Pancreas (tissue), 10 donors: ENCODE data around the gene MACROD2. TPM values are rescaled to one million over a fixed set of nuclear protein-coding genes. Genes with fewer than 3 reads are reported as not detected.

Experiments
- ATAC-seq, 4 donors: fragments of 200-7000 bp; cut with Tn5 transposase; one replicate each; pipeline versions ENCODE4 v1.8.0 to v1.9.1; 2020; ENCODE audit warnings: mild to moderate bottlenecking in 4 of 4, moderate library complexity in 4 of 4
- DNase-seq, 6 donors: peaks; one replicate each; pipeline ENCODE4 v3.0.0-alpha.2; 2020
- FAIRE-seq: peaks from 2 replicates; lab custom pipeline; 2012; peaks lifted over from hg19 to GRCh38; lab: Jason Lieb, UNC
- H3K27ac ChIP-seq, 4 donors: fragments of 200-600 bp; sonication (generic); 1 replicate in 3 of 4; 2 replicates in 1 of 4; pipeline versions ENCODE4 v1.5.0 to v1.8.0; 2020
- H3K27me3 ChIP-seq, 4 donors: fragments of 200-600 bp; one replicate each; pipeline ENCODE4 v1.8.0; 2021
- H3K36me3 ChIP-seq, 3 donors: fragments of 200-600 bp; sonication (generic) in 1 of 3; one replicate each; pipeline versions ENCODE4 v1.5.0 to v1.8.0; 2020 to 2021
- H3K4me1 ChIP-seq, 3 donors: fragments of 200-600 bp; one replicate each; pipeline ENCODE4 v1.8.0; 2021
- H3K4me3 ChIP-seq, 4 donors: fragments of 200-600 bp; sonication (generic) in 2 of 4; one replicate each; pipeline versions ENCODE4 v1.5.0 to v1.8.0; 2020 to 2021
- H3K9me3 ChIP-seq, 4 donors: fragments of 200-600 bp; one replicate each; pipeline ENCODE4 v1.8.0; 2021
- WGBS, 2 donors: extraction: QIAGEN DNeasy Blood & Tissue Kit; methylation state at CpG; one replicate each; pipeline ENCODE4 v1.1.7; 2013; 5-methylcytosine and 5-hydroxymethylcytosine counted together
- intact Hi-C, 3 donors: fragments of 100-400 bp; cut with DNase I; formaldehyde crosslinking; loops; one replicate each; pipeline versions ENCODE4 v1.11.1 to v1.14.2; 2022
- polyA plus RNA-seq, 2 donors: library from polyadenylated mRNA; stranded (reverse); fragments of 200-250 nt; gene quantifications; one replicate each; pipeline ENCODE4 v1.2.3, GENCODE V29; 2013
- total RNA-seq, 6 donors: library from RNA; stranded (reverse); fragmentation: NEBNext Ultra II Directional in 4 of 6; extraction: Animal tissue kit (Norgen Biotek cat#: 25700) in 4 of 6; gene quantifications; one replicate each; pipeline versions ENCODE4 v1.2.1 to v1.2.4, GENCODE V29; 2021 to 2023
- TF ChIP-seq, protein P1 (sequence below), 4 donors: fragments of 200-600 bp; sonication (generic) in 3 of 4; IDR thresholded peaks; one replicate each; pipeline versions ENCODE4 v1.5.0 to v1.8.0; 2021; ENCODE audit warnings: antibody characterized with exemption in 4 of 4
- donor health status: healthy with polysubstance abuse.
- donor health status: DM: no; HTN: no; CAD: no; lungs with moderate emphysema.
- donor health status: DM: no; HTN: no; CAD: no.
- donor health status: control.
- donor health status: control.
- donor health status: Bipolar disorder and iron deficiency.
- donor health status: DM: yes; HTN: yes; CAD: no.
- donor health status: DM: no; HTN: no; CAD: no.
- donor health status: DM: no; HTN: no; CAD: no.
- donor health status: DM: yes; HTN: yes; CAD: no.

Gene MACROD2
- total and polyA plus RNA-seq, 8 donors, result 1.7 to 4.9 (median 2.7) TPM

DNA sequence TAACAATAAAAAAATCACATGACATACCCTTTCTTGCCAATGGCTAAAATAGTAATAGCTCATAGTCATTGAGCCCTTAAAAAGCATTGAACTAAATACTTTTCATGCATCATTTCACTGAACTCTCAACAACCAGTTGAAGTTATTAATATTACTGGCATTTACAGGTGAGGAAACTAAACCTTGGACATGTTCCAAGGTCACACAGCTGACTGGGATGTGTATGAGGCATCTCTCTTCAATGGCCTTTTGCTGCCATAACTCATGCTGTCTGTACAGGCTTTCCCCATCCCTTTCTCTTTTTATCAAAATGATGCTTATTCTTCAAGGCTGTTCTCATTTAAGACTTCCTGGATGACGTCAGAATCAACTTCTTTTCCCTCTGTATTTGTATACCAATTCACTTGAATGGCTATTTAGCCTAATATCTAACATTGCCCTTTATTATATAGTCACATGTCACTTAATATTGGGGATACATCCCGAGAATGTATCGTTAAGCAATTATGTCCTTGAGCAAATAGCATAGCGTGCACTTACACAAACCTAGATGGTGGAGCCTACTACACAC is 2101.5 kb downstream of the MACROD2 start:
- intact Hi-C loops, result no loop called here
- ATAC-seq (no peak), DNase-seq (no peak), FAIRE-seq (no peak)
- no peaks in the 10 kb centered on the region for H3K4me1 ChIP-seq
- no peaks in the 10 kb centered on the region for H3K9me3 ChIP-seq
- no peaks in the 10 kb centered on the region for H3K36me3 ChIP-seq
- no peak overlapping the region for H3K4me3 ChIP-seq
- WGBS, 2 donors, result 76 to 81% methylated on average over 4 of the region's 4 CpGs
- no peak overlapping the region for H3K27ac ChIP-seq
- no peaks in the 10 kb centered on the region for H3K27me3 ChIP-seq
- TF ChIP-seq, protein P1, sequence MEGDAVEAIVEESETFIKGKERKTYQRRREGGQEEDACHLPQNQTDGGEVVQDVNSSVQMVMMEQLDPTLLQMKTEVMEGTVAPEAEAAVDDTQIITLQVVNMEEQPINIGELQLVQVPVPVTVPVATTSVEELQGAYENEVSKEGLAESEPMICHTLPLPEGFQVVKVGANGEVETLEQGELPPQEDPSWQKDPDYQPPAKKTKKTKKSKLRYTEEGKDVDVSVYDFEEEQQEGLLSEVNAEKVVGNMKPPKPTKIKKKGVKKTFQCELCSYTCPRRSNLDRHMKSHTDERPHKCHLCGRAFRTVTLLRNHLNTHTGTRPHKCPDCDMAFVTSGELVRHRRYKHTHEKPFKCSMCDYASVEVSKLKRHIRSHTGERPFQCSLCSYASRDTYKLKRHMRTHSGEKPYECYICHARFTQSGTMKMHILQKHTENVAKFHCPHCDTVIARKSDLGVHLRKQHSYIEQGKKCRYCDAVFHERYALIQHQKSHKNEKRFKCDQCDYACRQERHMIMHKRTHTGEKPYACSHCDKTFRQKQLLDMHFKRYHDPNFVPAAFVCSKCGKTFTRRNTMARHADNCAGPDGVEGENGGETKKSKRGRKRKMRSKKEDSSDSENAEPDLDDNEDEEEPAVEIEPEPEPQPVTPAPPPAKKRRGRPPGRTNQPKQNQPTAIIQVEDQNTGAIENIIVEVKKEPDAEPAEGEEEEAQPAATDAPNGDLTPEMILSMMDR (IDR thresholded peaks at IDR 0.05), result no peak

DNA sequence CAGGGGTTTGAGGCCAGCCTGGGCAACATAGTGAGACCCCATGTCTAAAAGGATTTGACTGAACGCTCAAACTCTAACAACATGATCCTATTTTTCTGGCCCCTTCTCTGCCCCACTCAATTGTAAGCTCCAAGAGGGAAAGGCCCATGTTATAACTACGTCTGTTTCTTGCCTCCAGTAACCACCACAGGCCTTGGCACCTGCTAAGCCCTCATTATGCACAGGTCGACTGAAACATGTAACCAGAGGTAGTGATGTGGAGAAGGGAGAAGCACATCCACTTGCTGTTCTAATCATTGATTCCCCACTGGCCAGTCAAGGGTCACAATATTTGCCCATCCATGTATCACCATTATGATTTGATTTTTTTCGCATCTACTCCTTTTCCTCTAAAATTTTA is 2102.5 kb downstream of the MACROD2 start:
- DNase-seq (no peak), FAIRE-seq (no peak), ATAC-seq (no peak)
- TF ChIP-seq, protein P1 (IDR thresholded peaks at IDR 0.05), result no peak
- H3K9me3 ChIP-seq, result no peaks in the 10 kb centered on the region
- no peak overlapping the region for H3K27ac ChIP-seq
- no peak overlapping the region for H3K4me3 ChIP-seq
- no peaks in the 10 kb centered on the region for H3K4me1 ChIP-seq
- H3K27me3 ChIP-seq, result no peaks in the 10 kb centered on the region
- intact Hi-C loops, result no loop called here
- WGBS, 2 donors, result 74 to 88% methylated on average over 4 of the region's 4 CpGs
- H3K36me3 ChIP-seq, result no peaks in the 10 kb centered on the region

DNA sequence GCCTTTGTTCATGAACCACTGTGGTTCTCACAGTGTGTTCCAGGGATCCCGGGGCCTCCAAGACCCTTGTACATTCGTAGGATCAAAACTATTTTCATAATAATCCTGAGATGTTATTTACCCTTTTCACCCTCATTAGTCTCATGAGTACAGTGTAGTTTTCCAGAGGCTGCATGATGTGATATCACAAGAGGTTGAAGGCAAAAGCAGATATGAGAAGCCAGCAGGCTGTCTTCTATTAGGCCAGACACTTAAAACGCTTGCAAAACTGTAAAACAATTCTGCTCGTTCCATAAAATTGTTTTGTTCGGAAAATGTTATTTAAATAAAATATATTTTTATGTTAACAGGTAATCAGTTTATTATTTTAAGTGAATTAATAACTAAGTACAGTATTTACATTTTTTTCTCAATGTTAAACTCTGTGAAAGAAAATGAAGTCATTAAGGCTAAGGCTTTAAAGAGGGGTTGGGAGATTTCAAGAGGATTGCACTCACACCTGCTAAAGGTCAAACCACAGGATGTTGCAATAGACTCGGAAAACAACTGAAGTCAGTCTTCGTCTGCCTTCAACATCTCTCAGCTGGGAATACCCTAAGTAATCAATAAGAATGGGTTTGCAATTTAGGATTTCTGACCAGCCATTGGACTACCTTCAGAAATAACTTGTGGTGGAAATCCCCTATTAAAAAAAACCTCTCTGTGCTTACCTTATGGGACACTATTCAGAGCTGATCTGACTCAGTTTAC is 2103.7 kb downstream of the MACROD2 start:
- TF ChIP-seq, protein P1 (IDR thresholded peaks at IDR 0.05), result no peak
- Histone ChIP-seq H3K36me3 (no peaks in the 10 kb centered on the region), H3K27me3 (no peaks in the 10 kb centered on the region), H3K27ac (no peak overlapping the region), H3K9me3 (no peaks in the 10 kb centered on the region), H3K4me1 (no peaks in the 10 kb centered on the region), H3K4me3 (no peak overlapping the region)
- no peak for DNase-seq
- WGBS, 2 donors, result 48 to 61% methylated on average over 7 of the region's 7 CpGs
- no peak for FAIRE-seq
- intact Hi-C loops, result no loop called here
- ATAC-seq, result peak in 1 of 4 donors; percentile 24

DNA sequence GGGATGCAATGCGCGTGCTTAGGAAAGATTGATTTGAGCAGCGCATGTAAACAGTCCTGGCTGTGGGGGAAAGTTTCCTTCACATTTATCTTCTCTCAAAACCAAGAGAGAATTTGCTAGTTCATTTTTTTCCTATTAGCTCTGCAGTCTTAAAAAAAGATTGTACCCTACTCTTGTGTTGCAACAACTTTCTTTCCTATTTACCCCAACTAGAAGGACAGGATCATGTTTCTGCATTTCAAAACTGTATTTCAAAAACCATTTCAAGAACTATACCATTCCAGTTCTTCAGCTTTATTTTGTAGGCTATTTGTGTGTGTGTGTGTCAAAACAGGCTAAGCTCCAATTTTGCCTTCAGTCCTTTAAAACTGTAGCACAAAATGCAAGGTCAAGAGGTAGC is 2104.8 kb downstream of the MACROD2 start:
- H3K36me3 ChIP-seq, result no peaks in the 10 kb centered on the region
- no peak for FAIRE-seq
- 54% methylated on average over 3 of the region's 3 CpGs for WGBS, 2 donors
- H3K9me3 ChIP-seq, result no peaks in the 10 kb centered on the region
- no peaks in the 10 kb centered on the region for H3K4me1 ChIP-seq
- no peak for ATAC-seq
- intact Hi-C loops, result no loop called here
- H3K4me3 ChIP-seq, result no peak overlapping the region
- no peak overlapping the region for H3K27ac ChIP-seq
- no peak for DNase-seq
- H3K27me3 ChIP-seq, result no peaks in the 10 kb centered on the region
- TF ChIP-seq, protein P1 (IDR thresholded peaks at IDR 0.05), result no peak

DNA sequence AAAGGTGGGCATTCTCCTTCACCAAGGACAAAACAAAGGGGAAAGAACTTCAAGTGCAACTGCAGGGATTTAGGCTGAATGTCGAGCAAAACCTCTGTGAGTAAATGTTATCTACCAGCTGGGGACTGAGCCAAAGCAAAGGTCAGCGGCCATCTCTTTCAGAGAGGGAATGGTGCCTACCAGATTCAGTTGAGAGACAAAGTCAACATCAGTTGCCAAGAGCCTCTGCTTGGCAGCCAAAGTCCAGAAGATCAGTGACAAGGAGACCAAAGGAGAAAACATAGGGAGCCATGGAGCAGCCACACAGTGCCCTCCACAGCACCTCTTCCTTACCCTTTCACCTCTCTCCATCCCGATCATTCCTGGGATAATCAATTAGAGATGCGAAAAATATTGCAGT is 2105.5 kb downstream of the MACROD2 start:
- no peaks in the 10 kb centered on the region for H3K9me3 ChIP-seq
- H3K4me1 ChIP-seq, result no peaks in the 10 kb centered on the region
- no peak overlapping the region for H3K27ac ChIP-seq
- DNase-seq (no peak), ATAC-seq (no peak), FAIRE-seq (no peak)
- 56 to 63% methylated on average over 4 of the region's 4 CpGs for WGBS, 2 donors
- H3K36me3 ChIP-seq, result no peaks in the 10 kb centered on the region
- H3K4me3 ChIP-seq, result no peak overlapping the region
- intact Hi-C loops, result no loop called here
- TF ChIP-seq, protein P1 (IDR thresholded peaks at IDR 0.05), result no peak
- H3K27me3 ChIP-seq, result no peaks in the 10 kb centered on the region
